Breast epithelium (tissue), 3 donors: ENCODE results near the gene ASTN2.

ENCODE experiments used
- POLR2A ChIP-seq: fragments of 450-650 bp; IDR thresholded peaks from one replicate; pipeline ENCODE4 v1.6.1; 2016; ENCODE audit warnings: antibody characterized with exemption, mild to moderate bottlenecking, moderate library complexity
- POLR2AphosphoS5 ChIP-seq, 3 donors: sonication (generic); formaldehyde crosslinking; IDR thresholded peaks; one replicate each; pipeline ENCODE4 v1.6.1; 2017; ENCODE audit warnings: antibody characterized with exemption in 3 of 3
- TF ChIP-seq, protein P1 (sequence below), 3 donors: fragments of 450-650 bp; IDR thresholded peaks; one replicate each; pipeline ENCODE4 v1.5.1; 2016 to 2017; ENCODE audit warnings: antibody characterized with exemption in 3 of 3, mild to moderate bottlenecking in 3 of 3, moderate library complexity in 3 of 3

DNA sequence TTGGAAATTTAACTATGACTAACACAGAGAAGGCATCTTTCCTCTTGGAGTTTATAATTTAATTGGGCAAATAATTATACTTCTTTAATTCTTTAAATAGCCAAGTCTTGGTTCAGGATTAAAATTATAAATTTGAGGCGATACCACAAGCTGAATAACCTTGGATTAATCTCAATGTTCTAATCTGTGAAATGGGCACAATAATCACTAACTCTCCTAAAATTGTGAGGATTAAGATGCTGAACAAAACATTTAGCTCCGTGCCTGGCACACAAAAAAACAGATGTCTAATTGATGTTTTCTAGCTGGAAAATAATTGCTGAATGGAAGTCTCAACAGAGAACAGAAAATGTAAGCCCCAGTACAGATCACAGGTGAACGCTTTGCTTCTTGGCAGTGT, 797.5 kb downstream of the ASTN2 start:
- TF ChIP-seq, protein P1, sequence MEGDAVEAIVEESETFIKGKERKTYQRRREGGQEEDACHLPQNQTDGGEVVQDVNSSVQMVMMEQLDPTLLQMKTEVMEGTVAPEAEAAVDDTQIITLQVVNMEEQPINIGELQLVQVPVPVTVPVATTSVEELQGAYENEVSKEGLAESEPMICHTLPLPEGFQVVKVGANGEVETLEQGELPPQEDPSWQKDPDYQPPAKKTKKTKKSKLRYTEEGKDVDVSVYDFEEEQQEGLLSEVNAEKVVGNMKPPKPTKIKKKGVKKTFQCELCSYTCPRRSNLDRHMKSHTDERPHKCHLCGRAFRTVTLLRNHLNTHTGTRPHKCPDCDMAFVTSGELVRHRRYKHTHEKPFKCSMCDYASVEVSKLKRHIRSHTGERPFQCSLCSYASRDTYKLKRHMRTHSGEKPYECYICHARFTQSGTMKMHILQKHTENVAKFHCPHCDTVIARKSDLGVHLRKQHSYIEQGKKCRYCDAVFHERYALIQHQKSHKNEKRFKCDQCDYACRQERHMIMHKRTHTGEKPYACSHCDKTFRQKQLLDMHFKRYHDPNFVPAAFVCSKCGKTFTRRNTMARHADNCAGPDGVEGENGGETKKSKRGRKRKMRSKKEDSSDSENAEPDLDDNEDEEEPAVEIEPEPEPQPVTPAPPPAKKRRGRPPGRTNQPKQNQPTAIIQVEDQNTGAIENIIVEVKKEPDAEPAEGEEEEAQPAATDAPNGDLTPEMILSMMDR (IDR thresholded peaks at IDR 0.05), result no peak
- TF ChIP-seq POLR2A, result no peak
- no peak for TF ChIP-seq POLR2AphosphoS5 (IDR thresholded peaks at IDR 0.05)
